ENCODE results near the gene CDKAL1.

Gene CDKAL1

GRCh38 chr6:20933057-20933788 lies 399.0 kb downstream of the CDKAL1 start:
- DNase-seq: no peak

GRCh38 chr6:20936949-20937348 lies 402.7 kb downstream of the CDKAL1 start:
- DNase-seq: no peak

- no peak for DNase-seq
Observed at GRCh38 chr6:20939161-20939775, 405.0 kb downstream of the CDKAL1 start.

GRCh38 chr6:20943040-20943627 lies 408.9 kb downstream of the CDKAL1 start:
- no peak for DNase-seq

- no peak for DNase-seq
Observed at GRCh38 chr6:20943922-20944321, 409.7 kb downstream of the CDKAL1 start.

- DNase-seq: peak; percentile 65
Observed at GRCh38 chr6:20946022-20946421, 411.8 kb downstream of the CDKAL1 start.

GRCh38 chr6:20946890-20947289 lies 412.6 kb downstream of the CDKAL1 start:
- no peak for DNase-seq

- no peak for DNase-seq
Observed at GRCh38 chr6:20947977-20948376, 413.7 kb downstream of the CDKAL1 start.

- DNase-seq: no peak
Observed at GRCh38 chr6:20948556-20948955, 414.3 kb downstream of the CDKAL1 start.

GRCh38 chr6:20949138-20949537 lies 414.9 kb downstream of the CDKAL1 start:
- DNase-seq: no peak

- no peak for DNase-seq
Observed at GRCh38 chr6:20952699-20953474, 418.6 kb downstream of the CDKAL1 start.

GRCh38 chr6:20954315-20954714 lies 420.1 kb downstream of the CDKAL1 start:
- DNase-seq: no peak

GRCh38 chr6:20955131-20955530 lies 420.9 kb downstream of the CDKAL1 start:
- DNase-seq: no peak

- no peak for DNase-seq
Observed at GRCh38 chr6:20955751-20956150, 421.5 kb downstream of the CDKAL1 start.

- no peak for DNase-seq
Observed at GRCh38 chr6:20960067-20960466, 425.8 kb downstream of the CDKAL1 start.

GRCh38 chr6:20965276-20965675 lies 431.0 kb downstream of the CDKAL1 start:
- DNase-seq: no peak

GRCh38 chr6:20965915-20966314 lies 431.7 kb downstream of the CDKAL1 start:
- no peak for DNase-seq

- DNase-seq: no peak
Observed at GRCh38 chr6:20969551-20969950, 435.3 kb downstream of the CDKAL1 start.

- DNase-seq: no peak
Observed at GRCh38 chr6:20976391-20976918, 442.2 kb downstream of the CDKAL1 start.

GRCh38 chr6:20978151-20978614 lies 443.9 kb downstream of the CDKAL1 start:
- peak; percentile 82 for DNase-seq

- DNase-seq: peak; percentile 2
Observed at GRCh38 chr6:20979076-20979475, 444.8 kb downstream of the CDKAL1 start.

- no peak for DNase-seq
Observed at GRCh38 chr6:20983961-20984360, 449.7 kb downstream of the CDKAL1 start.

GRCh38 chr6:20985821-20986220 lies 451.6 kb downstream of the CDKAL1 start:
- no peak for DNase-seq
